ENCODE results near the gene CDHR5. TPM values are rescaled to one million over a fixed set of nuclear protein-coding genes. Genes with fewer than 3 reads are reported as not detected.

CDHR5 gene, protein sequence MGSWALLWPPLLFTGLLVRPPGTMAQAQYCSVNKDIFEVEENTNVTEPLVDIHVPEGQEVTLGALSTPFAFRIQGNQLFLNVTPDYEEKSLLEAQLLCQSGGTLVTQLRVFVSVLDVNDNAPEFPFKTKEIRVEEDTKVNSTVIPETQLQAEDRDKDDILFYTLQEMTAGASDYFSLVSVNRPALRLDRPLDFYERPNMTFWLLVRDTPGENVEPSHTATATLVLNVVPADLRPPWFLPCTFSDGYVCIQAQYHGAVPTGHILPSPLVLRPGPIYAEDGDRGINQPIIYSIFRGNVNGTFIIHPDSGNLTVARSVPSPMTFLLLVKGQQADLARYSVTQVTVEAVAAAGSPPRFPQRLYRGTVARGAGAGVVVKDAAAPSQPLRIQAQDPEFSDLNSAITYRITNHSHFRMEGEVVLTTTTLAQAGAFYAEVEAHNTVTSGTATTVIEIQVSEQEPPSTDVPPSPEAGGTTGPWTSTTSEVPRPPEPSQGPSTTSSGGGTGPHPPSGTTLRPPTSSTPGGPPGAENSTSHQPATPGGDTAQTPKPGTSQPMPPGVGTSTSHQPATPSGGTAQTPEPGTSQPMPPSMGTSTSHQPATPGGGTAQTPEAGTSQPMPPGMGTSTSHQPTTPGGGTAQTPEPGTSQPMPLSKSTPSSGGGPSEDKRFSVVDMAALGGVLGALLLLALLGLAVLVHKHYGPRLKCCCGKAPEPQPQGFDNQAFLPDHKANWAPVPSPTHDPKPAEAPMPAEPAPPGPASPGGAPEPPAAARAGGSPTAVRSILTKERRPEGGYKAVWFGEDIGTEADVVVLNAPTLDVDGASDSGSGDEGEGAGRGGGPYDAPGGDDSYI
- total RNA-seq (2014; rRNA removed; shearing (Covaris generic); ENCODE audit: low replicate concordance): 0.04 TPM in 1 of 2 replicates, not detected in the other

DNA sequence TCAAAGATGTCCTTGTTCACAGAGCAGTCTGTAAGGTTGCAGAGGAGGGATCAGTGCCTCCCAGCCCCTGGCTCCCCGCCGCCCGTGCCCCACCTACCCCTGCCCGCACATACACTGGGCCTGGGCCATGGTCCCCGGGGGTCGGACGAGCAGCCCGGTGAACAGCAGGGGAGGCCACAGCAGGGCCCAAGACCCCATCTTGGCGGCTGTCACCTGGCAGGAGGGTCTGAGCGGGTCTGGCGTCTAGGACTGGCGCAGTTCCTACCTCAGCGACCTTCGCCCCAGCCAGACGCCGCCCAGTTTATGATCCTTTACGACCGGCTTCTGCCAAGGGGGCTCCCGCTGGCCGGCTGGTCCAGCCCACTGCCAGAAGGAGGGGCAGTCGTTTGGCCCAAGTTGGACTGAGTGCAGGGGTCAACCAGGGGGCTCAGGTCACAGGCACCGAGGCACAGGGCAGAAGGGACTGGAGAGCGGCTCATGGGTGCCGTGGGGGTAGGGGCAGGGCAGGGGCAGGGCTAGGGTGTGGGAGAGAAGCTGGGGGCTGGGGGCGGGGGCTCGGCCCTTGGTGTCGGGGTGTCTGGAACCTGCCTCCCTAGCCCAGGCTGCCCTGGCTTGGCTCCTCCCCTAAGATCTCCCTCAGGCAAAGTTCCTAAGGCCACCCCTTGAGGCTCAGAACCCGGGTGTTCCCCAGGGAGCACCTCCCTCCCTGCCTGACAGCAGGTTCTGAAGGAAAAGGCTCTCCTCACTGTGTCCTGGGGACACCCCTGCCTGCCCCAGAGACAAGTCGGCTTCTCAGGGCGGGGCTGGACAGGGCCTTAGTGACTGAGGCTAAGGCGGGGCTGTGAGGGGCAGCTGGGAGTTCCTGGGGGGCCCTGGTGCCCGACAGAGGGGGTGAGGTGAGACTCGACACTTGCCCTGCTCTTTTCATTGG, at the start of gene CDHR5:
TSS of gene CDHR5 (minus strand) at position 251 of the 931 bp plus-strand sequence. CDS start at position 198, 53 bp downstream.
- H3K4me1 ChIP-seq (ENCODE audit: low read length): no peaks in the 10 kb centered on the region
- no peak within 1 kb of the TSS for H3K4me2 ChIP-seq (ENCODE audit: low read depth, low read length, poor library complexity, severe bottlenecking)
- no peak for DNase-seq
- no peak within 1 kb of the TSS for H3K9ac ChIP-seq (ENCODE audit: low read length)
- no peak within 1 kb of the TSS for H2AFZ ChIP-seq (ENCODE audit: low read length)
- no peaks in the 10 kb centered on the region for H3K9me2 ChIP-seq (replicated peaks; ENCODE audit: insufficient read depth, low read length)
- H3K9me3 ChIP-seq (ENCODE audit: low read length): no peaks in the 10 kb centered on the region
- no peaks in the 10 kb centered on the region for H3K36me3 ChIP-seq (ENCODE audit: insufficient read depth, low read length)
- H3K79me2 ChIP-seq (ENCODE audit: low read length): no peaks in the 10 kb centered on the region
- H3K27ac ChIP-seq (ENCODE audit: low read length): no peak within 1 kb of the TSS
- H3K4me3 ChIP-seq (ENCODE audit: low read length): no peak within 1 kb of the TSS
- no peaks in the 10 kb centered on the region for H3K27me3 ChIP-seq (ENCODE audit: low read length)
- H4K20me1 ChIP-seq (ENCODE audit: insufficient read depth, low read depth, low read length): no peaks in the 10 kb centered on the region

DNA sequence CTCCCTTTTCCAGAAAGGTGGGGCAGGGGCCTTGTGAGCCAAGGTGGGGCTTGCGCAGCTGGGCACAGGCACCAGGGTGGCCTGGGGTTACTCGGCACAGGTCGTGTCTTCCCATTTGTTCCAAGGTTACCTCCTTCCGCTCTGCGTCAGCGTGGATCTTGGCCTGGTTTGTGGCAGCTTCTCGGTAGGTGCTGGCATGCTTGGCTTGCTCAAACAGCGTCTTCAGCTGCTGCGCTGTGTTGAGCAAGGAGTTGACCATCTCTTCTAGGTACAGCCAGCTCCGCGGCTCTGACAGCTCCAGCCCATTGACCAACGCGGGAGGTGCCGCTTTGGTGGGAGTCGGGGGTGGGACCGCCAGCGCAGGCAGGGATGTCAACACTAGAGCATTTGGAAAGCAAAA, 49.7 kb upstream of the CDHR5 start:
- Histone ChIP-seq H3K9me3 (ENCODE audit: low read length) (no peaks in the 10 kb centered on the region), H3K9ac (ENCODE audit: low read length) (no peak overlapping the region), H3K36me3 (ENCODE audit: insufficient read depth, low read length) (peaks cover 17% of the 10 kb centered on the region), H3K9me2 (replicated peaks; ENCODE audit: insufficient read depth, low read length) (no peaks in the 10 kb centered on the region), H3K4me3 (ENCODE audit: low read length) (no peak overlapping the region), H3K4me2 (ENCODE audit: low read depth, low read length, poor library complexity, severe bottlenecking) (no peak overlapping the region), H2AFZ (ENCODE audit: low read length) (no peak overlapping the region), H3K27ac (ENCODE audit: low read length) (no peak overlapping the region), H3K4me1 (ENCODE audit: low read length) (no peaks in the 10 kb centered on the region), H3K79me2 (ENCODE audit: low read length) (no peaks in the 10 kb centered on the region), H3K27me3 (ENCODE audit: low read length) (no peaks in the 10 kb centered on the region), H4K20me1 (ENCODE audit: insufficient read depth, low read depth, low read length) (no peaks in the 10 kb centered on the region)
- DNase-seq: no peak

GRCh38 chr11:673866-674265, 49.1 kb upstream of the CDHR5 start:
- no peak overlapping the region for H3K9ac ChIP-seq (ENCODE audit: low read length)
- no peak overlapping the region for H3K4me2 ChIP-seq (ENCODE audit: low read depth, low read length, poor library complexity, severe bottlenecking)
- no peak for DNase-seq
- no peak overlapping the region for H3K4me3 ChIP-seq (ENCODE audit: low read length)
- no peaks in the 10 kb centered on the region for H3K4me1 ChIP-seq (ENCODE audit: low read length)
- H3K27ac ChIP-seq (ENCODE audit: low read length): no peak overlapping the region
- no peaks in the 10 kb centered on the region for H3K79me2 ChIP-seq (ENCODE audit: low read length)
- H3K36me3 ChIP-seq (ENCODE audit: insufficient read depth, low read length): peaks cover 17% of the 10 kb centered on the region
- no peaks in the 10 kb centered on the region for H3K9me2 ChIP-seq (replicated peaks; ENCODE audit: insufficient read depth, low read length)
- no peaks in the 10 kb centered on the region for H4K20me1 ChIP-seq (ENCODE audit: insufficient read depth, low read depth, low read length)
- no peaks in the 10 kb centered on the region for H3K9me3 ChIP-seq (ENCODE audit: low read length)
- H2AFZ ChIP-seq (ENCODE audit: low read length): no peak overlapping the region
- H3K27me3 ChIP-seq (ENCODE audit: low read length): no peaks in the 10 kb centered on the region

GRCh38 chr11:665704-666281, 41.0 kb upstream of the CDHR5 start:
- DNase-seq: no peak
- Histone ChIP-seq H3K4me1 (ENCODE audit: low read length) (peaks cover 7% of the 10 kb centered on the region), H3K4me2 (ENCODE audit: low read depth, low read length, poor library complexity, severe bottlenecking) (no peak overlapping the region), H3K36me3 (ENCODE audit: insufficient read depth, low read length) (peaks cover 22% of the 10 kb centered on the region), H3K27ac (ENCODE audit: low read length) (no peak overlapping the region), H3K4me3 (ENCODE audit: low read length) (no peak overlapping the region), H2AFZ (ENCODE audit: low read length) (no peak overlapping the region), H4K20me1 (ENCODE audit: insufficient read depth, low read depth, low read length) (peaks cover 26% of the 10 kb centered on the region), H3K79me2 (ENCODE audit: low read length) (no peaks in the 10 kb centered on the region), H3K9me2 (replicated peaks; ENCODE audit: insufficient read depth, low read length) (no peaks in the 10 kb centered on the region), H3K27me3 (ENCODE audit: low read length) (no peaks in the 10 kb centered on the region), H3K9me3 (ENCODE audit: low read length) (no peaks in the 10 kb centered on the region), H3K9ac (ENCODE audit: low read length) (no peak overlapping the region)

DNA sequence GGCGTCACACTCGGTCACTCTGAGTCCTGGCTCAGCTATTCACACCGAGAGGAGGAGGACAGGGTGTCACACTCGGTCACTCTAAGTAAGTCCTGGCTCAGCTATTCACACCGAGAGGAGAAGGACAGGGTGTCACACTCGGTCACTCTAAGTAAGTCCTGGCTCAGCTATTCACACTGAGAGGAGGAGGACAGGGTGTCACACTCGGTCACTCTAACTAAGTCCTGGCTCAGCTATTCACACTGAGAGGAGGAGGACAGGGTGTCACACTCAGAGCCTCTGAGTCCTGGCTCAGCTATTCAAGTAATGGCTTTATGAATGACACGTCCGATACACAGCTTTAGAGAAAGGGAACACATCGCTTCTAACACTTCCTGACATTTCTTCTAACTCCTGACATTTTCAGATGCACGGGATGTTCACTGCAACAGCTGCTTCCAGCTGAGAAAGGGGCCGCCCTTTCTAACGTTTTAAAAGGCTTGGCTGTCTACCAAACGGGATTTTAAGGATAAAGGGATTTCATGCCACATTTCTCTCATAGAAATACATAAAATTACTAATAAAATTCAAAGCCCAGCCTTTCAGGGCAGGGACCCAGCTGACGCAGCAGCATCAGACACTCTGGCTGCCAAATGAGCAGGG, 40.4 kb upstream of the CDHR5 start:
- no peak overlapping the region for H3K4me3 ChIP-seq (ENCODE audit: low read length)
- peaks cover 13% of the 10 kb centered on the region for H3K4me1 ChIP-seq (ENCODE audit: low read length)
- H3K9me3 ChIP-seq (ENCODE audit: low read length): no peaks in the 10 kb centered on the region
- H3K27ac ChIP-seq (ENCODE audit: low read length): no peak overlapping the region
- no peaks in the 10 kb centered on the region for H3K27me3 ChIP-seq (ENCODE audit: low read length)
- no peak overlapping the region for H2AFZ ChIP-seq (ENCODE audit: low read length)
- no peak overlapping the region for H3K4me2 ChIP-seq (ENCODE audit: low read depth, low read length, poor library complexity, severe bottlenecking)
- H3K9ac ChIP-seq (ENCODE audit: low read length): no peak overlapping the region
- no peak for DNase-seq
- H4K20me1 ChIP-seq (ENCODE audit: insufficient read depth, low read depth, low read length): peaks cover 32% of the 10 kb centered on the region
- H3K36me3 ChIP-seq (ENCODE audit: insufficient read depth, low read length): peaks cover 22% of the 10 kb centered on the region
- no peaks in the 10 kb centered on the region for H3K9me2 ChIP-seq (replicated peaks; ENCODE audit: insufficient read depth, low read length)
- no peaks in the 10 kb centered on the region for H3K79me2 ChIP-seq (ENCODE audit: low read length)

- H4K20me1 ChIP-seq (ENCODE audit: insufficient read depth, low read depth, low read length): peaks cover 52% of the 10 kb centered on the region
Observed at GRCh38 chr11:662689-663274, 38.0 kb upstream of the CDHR5 start.

More at GRCh38 chr11:662689-663274, 38.0 kb upstream of the CDHR5 start:
- Histone ChIP-seq H3K4me1 (ENCODE audit: low read length) (peaks cover 23% of the 10 kb centered on the region), H3K4me3 (ENCODE audit: low read length) (no peak overlapping the region), H3K27me3 (ENCODE audit: low read length) (no peaks in the 10 kb centered on the region), H3K36me3 (ENCODE audit: insufficient read depth, low read length) (peaks cover 29% of the 10 kb centered on the region), H3K9me3 (ENCODE audit: low read length) (no peaks in the 10 kb centered on the region), H3K4me2 (ENCODE audit: low read depth, low read length, poor library complexity, severe bottlenecking) (no peak overlapping the region), H3K79me2 (ENCODE audit: low read length) (no peaks in the 10 kb centered on the region), H3K9me2 (replicated peaks; ENCODE audit: insufficient read depth, low read length) (no peaks in the 10 kb centered on the region), H3K27ac (ENCODE audit: low read length) (no peak overlapping the region), H3K9ac (ENCODE audit: low read length) (no peak overlapping the region), H2AFZ (ENCODE audit: low read length) (no peak overlapping the region)
- peak; percentile 78 for DNase-seq

All from Karpas-422 (cell line).